ENCODE measurements around the gene GNG10. TPM values are rescaled to one million over a fixed set of nuclear protein-coding genes. Genes with fewer than 3 reads are reported as not detected.

Gene GNG10
- polyA plus RNA-seq, 1 experiment = 48.4 TPM

DNA sequence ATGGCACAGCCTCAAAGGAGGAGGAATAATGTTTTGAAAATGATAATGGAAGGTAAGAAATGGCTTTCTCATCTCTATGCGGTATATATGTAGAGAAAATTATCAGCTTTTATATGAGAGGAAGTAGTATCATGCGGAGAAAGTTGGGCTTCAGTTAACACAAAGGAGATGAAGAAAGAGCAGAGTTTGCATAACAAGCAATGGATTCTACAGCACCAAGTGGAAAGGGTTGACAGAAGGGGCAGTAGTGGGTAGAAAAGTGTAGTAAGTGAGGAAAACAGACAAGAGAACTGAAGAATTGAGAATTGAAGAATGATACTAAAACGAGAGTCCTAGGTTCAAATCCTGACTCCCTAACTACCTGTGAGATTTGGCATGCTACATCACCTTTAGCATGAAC is 51.0 kb downstream of the GNG10 start:
- POLR2A ChIA-PET = no interaction called here
- CTCF ChIA-PET = interaction anchor here (1.2 kb wide), 1 partner anchor 9 kb away, joined by 3 read pairs; no protein-coding TSS in a partner anchor
- DNase-seq (ENCODE audit: low read depth) = no peak
- no peak overlapping the region for H3K4me3 ChIP-seq (ENCODE audit: low read depth, low read length)
- TF ChIP-seq, protein P1, sequence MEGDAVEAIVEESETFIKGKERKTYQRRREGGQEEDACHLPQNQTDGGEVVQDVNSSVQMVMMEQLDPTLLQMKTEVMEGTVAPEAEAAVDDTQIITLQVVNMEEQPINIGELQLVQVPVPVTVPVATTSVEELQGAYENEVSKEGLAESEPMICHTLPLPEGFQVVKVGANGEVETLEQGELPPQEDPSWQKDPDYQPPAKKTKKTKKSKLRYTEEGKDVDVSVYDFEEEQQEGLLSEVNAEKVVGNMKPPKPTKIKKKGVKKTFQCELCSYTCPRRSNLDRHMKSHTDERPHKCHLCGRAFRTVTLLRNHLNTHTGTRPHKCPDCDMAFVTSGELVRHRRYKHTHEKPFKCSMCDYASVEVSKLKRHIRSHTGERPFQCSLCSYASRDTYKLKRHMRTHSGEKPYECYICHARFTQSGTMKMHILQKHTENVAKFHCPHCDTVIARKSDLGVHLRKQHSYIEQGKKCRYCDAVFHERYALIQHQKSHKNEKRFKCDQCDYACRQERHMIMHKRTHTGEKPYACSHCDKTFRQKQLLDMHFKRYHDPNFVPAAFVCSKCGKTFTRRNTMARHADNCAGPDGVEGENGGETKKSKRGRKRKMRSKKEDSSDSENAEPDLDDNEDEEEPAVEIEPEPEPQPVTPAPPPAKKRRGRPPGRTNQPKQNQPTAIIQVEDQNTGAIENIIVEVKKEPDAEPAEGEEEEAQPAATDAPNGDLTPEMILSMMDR (IDR thresholded peaks at IDR 0.05; ENCODE audit: insufficient read depth, low read depth, low read length) = no peak
- no peaks in the 10 kb centered on the region for H3K36me3 ChIP-seq (ENCODE audit: control insufficient read depth, insufficient read depth, low read length)
- H3K27me3 ChIP-seq (ENCODE audit: control insufficient read depth, insufficient read depth, low read length) = no peaks in the 10 kb centered on the region

DNA sequence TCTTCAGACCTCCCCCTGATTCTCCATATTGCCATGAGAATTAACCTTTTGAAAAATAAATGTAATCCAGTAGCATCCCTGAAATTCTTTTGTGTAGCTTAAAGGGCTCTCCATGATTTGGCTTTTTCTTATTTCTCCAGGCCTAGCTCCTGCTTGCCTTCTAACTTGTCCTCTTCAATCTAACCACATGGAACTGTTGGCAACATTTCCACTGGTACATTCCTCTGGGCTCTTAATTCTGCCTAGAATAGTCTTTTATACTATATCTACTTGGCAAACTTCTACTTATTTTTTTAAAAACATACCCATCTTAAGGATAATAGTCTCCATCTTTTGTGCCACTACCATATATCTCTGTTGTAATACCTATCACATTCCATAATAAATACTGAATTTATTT is 54.1 kb downstream of the GNG10 start:
- TF ChIP-seq, protein P1 (IDR thresholded peaks at IDR 0.05; ENCODE audit: insufficient read depth, low read depth, low read length) = no peak
- Histone ChIP-seq H3K27me3 (ENCODE audit: control insufficient read depth, insufficient read depth, low read length) (no peaks in the 10 kb centered on the region), H3K36me3 (ENCODE audit: control insufficient read depth, insufficient read depth, low read length) (no peaks in the 10 kb centered on the region), H3K4me3 (ENCODE audit: low read depth, low read length) (no peak overlapping the region)
- ChIA-PET CTCF (interaction anchor here (0.6 to 0.7 kb wide), 2 partner anchors 33 to 382 kb away, joined by 3 read pairs; no protein-coding TSS in a partner anchor), POLR2A (no interaction called here)
- DNase-seq (ENCODE audit: low read depth) = no peak

DNA sequence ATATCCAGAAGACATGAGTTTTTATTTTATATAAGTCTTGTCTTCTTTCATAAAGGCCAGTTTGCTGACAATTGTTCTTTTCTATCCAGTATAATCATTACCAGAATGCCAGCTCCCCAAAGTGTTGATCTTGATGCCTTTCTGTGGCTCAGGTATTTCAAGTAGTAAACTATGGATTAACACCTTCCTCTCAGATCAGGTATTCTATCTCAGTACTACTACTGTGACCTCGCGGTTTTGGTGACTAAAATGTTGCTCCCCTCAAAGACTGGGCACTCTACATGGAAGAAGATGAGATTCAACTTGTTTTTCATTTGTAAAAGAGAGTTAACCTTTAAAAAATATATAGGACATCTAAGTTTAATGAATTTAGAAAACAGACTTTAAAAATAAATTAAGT is 58.1 kb downstream of the GNG10 start:
- TF ChIP-seq, protein P1 (IDR thresholded peaks at IDR 0.05; ENCODE audit: insufficient read depth, low read depth, low read length) = no peak
- Histone ChIP-seq H3K36me3 (ENCODE audit: control insufficient read depth, insufficient read depth, low read length) (no peaks in the 10 kb centered on the region), H3K4me3 (ENCODE audit: low read depth, low read length) (no peak overlapping the region), H3K27me3 (ENCODE audit: control insufficient read depth, insufficient read depth, low read length) (no peaks in the 10 kb centered on the region)
- DNase-seq (ENCODE audit: low read depth) = no peak
- ChIA-PET POLR2A (no interaction called here), CTCF (interaction anchor here (1.0 kb wide), 1 partner anchor 63 kb away, joined by 3 read pairs; no protein-coding TSS in a partner anchor)

Other genes starting within 250 kb of the GNG10 start
- gene ECPAS, start 177.2 kb upstream of the GNG10 start, polyA plus RNA-seq (2011; rRNA removed) = 54.3 and 70.3 TPM in 2 replicates
- 0.69 and 0.70 TPM in 2 replicates for gene ZNF483, start 136.4 kb upstream of the GNG10 start, polyA plus RNA-seq (2011; rRNA removed)
- 49.3 and 74.9 TPM in 2 replicates for gene PTGR1, start 62.0 kb upstream of the GNG10 start, polyA plus RNA-seq (2011; rRNA removed)
- 4.9 and 6.9 TPM in 2 replicates for gene DNAJC25, start 30.3 kb upstream of the GNG10 start, polyA plus RNA-seq (2011; rRNA removed)
- not detected in 2 replicates for gene SHOC1, start 133.3 kb downstream of the GNG10 start, polyA plus RNA-seq (2011; rRNA removed)
- 34.3 and 79.4 TPM in 2 replicates for gene UGCG, start 235.2 kb downstream of the GNG10 start, polyA plus RNA-seq (2011; rRNA removed)

Measured in BJ (cell line).